ENCODE measurements around the gene DDX39A. TPM values are rescaled to one million over a fixed set of nuclear protein-coding genes. Genes with fewer than 3 reads are reported as not detected.
A peak's percentile ranks its signal among the peaks of the same experiment; 100 is the strongest.

The DDX39A gene
- polyA plus RNA-seq, 2 of the 4 experiments (the other 2 are of a cell fraction): 59.0 to 118 TPM

GRCh38 chr19:14433554-14434501 lies 14.7 kb upstream of the DDX39A start:
- ATAC-seq (peak; percentile 37 to 46; a peak in 5 of 6 replicates), FAIRE-seq (no peak), DNase-seq (ENCODE audit: low read depth in 1 of 2, low spot score in 1 of 2) (no peak)
- H3K4me2 ChIP-seq: peak overlapping the region; percentile 98
- peak overlapping the region; percentile 91 to 98 for H3K27ac ChIP-seq
- H3K9me3 ChIP-seq: no peaks in the 10 kb centered on the region
- ChIA-PET POLR2A (no interaction called here), CTCF (interaction anchor here (0.6 to 1.4 kb wide), 4 partner anchors 17 to 622 kb away, joined by 3 to 5 read pairs (median 4); partner anchors contain the start of gene ASF1B)
- TF ChIP-seq MAX (IDR thresholded peaks at IDR 0.05) (peak; percentile 32; the same call in 1 of the 2 replicates), SMC3 (IDR thresholded peaks at IDR 0.05) (no peak), KDM5A (IDR thresholded peaks at IDR 0.05) (no peak), BHLHE40 (IDR thresholded peaks at IDR 0.05; ENCODE audit: low read depth, low read length) (peak; percentile 46; the same call in 1 of the 2 replicates), USF2 (IDR thresholded peaks at IDR 0.05) (peak; percentile 63), EP300 (IDR thresholded peaks at IDR 0.05) (no peak), FOSL2 (IDR thresholded peaks at IDR 0.05) (no peak), FOSL2 (CRISPR knock-in tag; IDR thresholded peaks at IDR 0.05) (no peak), HOXA7 (CRISPR knock-in tag; IDR thresholded peaks at IDR 0.05) (no peak), RAD21 (conservative IDR thresholded peaks at IDR 0.05 in 1 of 2, IDR thresholded peaks at IDR 0.05 in 1 of 2) (no peak), PHF8 (IDR thresholded peaks at IDR 0.05; ENCODE audit: borderline replicate concordance, low read depth) (0 out of 2 replicates have a peak, but pooled peaks have one; percentile 11)
- 0% methylated on average over 1 of the region's 52 CpGs for WGBS (ENCODE audit: missing lambda C conversion rate)
- peak overlapping the region; percentile 92 for H3K4me3 ChIP-seq
- H3K4me1 ChIP-seq: peaks cover 26% of the 10 kb centered on the region

- no peaks in the 10 kb centered on the region for H3K9me3 ChIP-seq
- H3K4me3 ChIP-seq: peak within 1 kb of the TSS; percentile 92
- peak within 1 kb of the TSS; percentile 91 to 98 for H3K27ac ChIP-seq
- POLR2A ChIA-PET: interaction anchor here (0.7 kb wide), 1 partner anchor 14 kb away, joined by 3 read pairs; no protein-coding TSS in a partner anchor
- WGBS (ENCODE audit: missing lambda C conversion rate): 11% methylated on average over 21 of the region's 85 CpGs
- DNase-seq (ENCODE audit: low read depth in 1 of 2, low spot score in 1 of 2): peak; percentile 29 to 35
- TF ChIP-seq PHF8 (IDR thresholded peaks at IDR 0.05; ENCODE audit: borderline replicate concordance, low read depth) (0 out of 2 replicates have a peak, but pooled peaks have one; percentile 6), ZC3H11A (IDR thresholded peaks at IDR 0.05) (no peak), MAX (IDR thresholded peaks at IDR 0.05) (0 out of 2 replicates have a peak, but pooled peaks have one; percentile 40), HOXB5 (CRISPR knock-in tag; IDR thresholded peaks at IDR 0.05) (no peak), USF2 (IDR thresholded peaks at IDR 0.05) (0 out of 2 replicates have a peak, but pooled peaks have one; percentile 18), E2F6 (IDR thresholded peaks at IDR 0.05; ENCODE audit: borderline replicate concordance, low read depth) (peak; percentile 37; the same call in 1 of the 2 replicates), GATA3 (IDR thresholded peaks at IDR 0.05; ENCODE audit: borderline replicate concordance) (no peak), POLR2A (IDR thresholded peaks at IDR 0.05; ENCODE audit: low read length) (peak; percentile 19; the same call in 1 of the 2 replicates)
- CTCF ChIA-PET: interaction anchor here (0.6 to 2.5 kb wide), 17 partner anchors 12 to 296 kb away, joined by 3 to 15 read pairs (median 4); partner anchors contain the start of gene ASF1B
- FAIRE-seq: no peak
- peak within 1 kb of the TSS; percentile 98 for H3K4me2 ChIP-seq
- peak; percentile 11 to 54; a peak in 4 of 6 replicates for ATAC-seq
- peaks cover 30% of the 10 kb centered on the region for H3K4me1 ChIP-seq
These were observed 13.8 kb upstream of the DDX39A start, which contains the start of gene PKN1 for GRCh38 chr19:14432791-14433553. PKN1 (plus strand) TSS chr19:14433306; CDS start chr19:14433522, 216 bp downstream.
